Breast epithelium (tissue), 3 donors: ENCODE measurements around the gene ABT1.

Experiments
- CTCF ChIP-seq, 3 donors: fragments of 450-650 bp; IDR thresholded peaks; one replicate each; pipeline ENCODE4 v1.5.1; 2016 to 2017; ENCODE audit warnings: antibody characterized with exemption in 3 of 3, mild to moderate bottlenecking in 3 of 3, moderate library complexity in 3 of 3
- POLR2A ChIP-seq: fragments of 450-650 bp; IDR thresholded peaks from one replicate; pipeline ENCODE4 v1.6.1; 2016; ENCODE audit warnings: antibody characterized with exemption, mild to moderate bottlenecking, moderate library complexity
- POLR2AphosphoS5 ChIP-seq, 3 donors: sonication (generic); formaldehyde crosslinking; IDR thresholded peaks; one replicate each; pipeline ENCODE4 v1.6.1; 2017; ENCODE audit warnings: antibody characterized with exemption in 3 of 3

- no peak for TF ChIP-seq CTCF (IDR thresholded peaks at IDR 0.05)
- TF ChIP-seq POLR2A: no peak
- no peak for TF ChIP-seq POLR2AphosphoS5 (IDR thresholded peaks at IDR 0.05)
Measured at GRCh38 chr6:26552640-26553188, 44.0 kb upstream of the ABT1 start.
